Caco-2 (cell line): ENCODE data around the gene TRIB2. TPM values are rescaled to one million over a fixed set of nuclear protein-coding genes. Genes with fewer than 3 reads are reported as not detected.
A peak's percentile ranks its signal among the peaks of the same experiment; 100 is the strongest.

Source experiments
- Bru-seq: library from RNA; stranded (reverse); fragments of 400-500 nt; gene quantifications from one replicate; lab custom pipeline; 2021; lab: Mats Ljungman, UMichigan
- BruChase-seq, 2 experiments: library from RNA; stranded (reverse); fragments of 400-500 nt; gene quantifications; one replicate each; lab custom pipeline; 2021; lab: Mats Ljungman, UMichigan
- BruUV-seq: library from RNA; stranded (reverse); fragments of 400-500 nt; replicated peaks from 2 replicates; lab custom pipeline; 2021; lab: Mats Ljungman, UMichigan
- CTCF ChIA-PET: fragments of 300-600 bp; sonication (Branson Sonifier 250); formaldehyde crosslinking; loops from one replicate; lab custom pipeline; 2022; ENCODE audit warnings: antibody characterized with exemption; lab: Charles Lee
- POLR2A ChIA-PET: fragments of 300-600 bp; sonication (Branson Sonifier 250); formaldehyde crosslinking; loops from one replicate; lab custom pipeline; 2022; ENCODE audit warnings: antibody characterized with exemption; lab: Charles Lee
- DNase-seq, 2 experiments: peaks; one replicate each; pipeline versions ENCODE4 v3.0.0 to v3.0.0-alpha.2; 2020 to 2022
- H3K27me3 ChIP-seq: replicated peaks from 2 replicates; pipeline ENCODE4 v1.6.0; 2011; ENCODE audit warnings: low read length; ENCODE audit not compliant: control insufficient read depth, insufficient read depth
- H3K36me3 ChIP-seq: 2 replicates; pipeline ENCODE4 v1.5.1; 2011; ENCODE audit warnings: low read length; ENCODE audit not compliant: control insufficient read depth, insufficient read depth
- H3K4me1 ChIP-seq: fragments of 250-450 bp; sonication (Bioruptor Pico); 2 replicates; pipeline ENCODE4 v1.5.1; 2020; ENCODE audit warnings: mild to moderate bottlenecking
- H3K4me3 ChIP-seq: 2 replicates; pipeline ENCODE4 v1.5.1; 2011; ENCODE audit warnings: low read depth, mild to moderate bottlenecking, control low read depth, low read length
- H3K9me3 ChIP-seq: fragments of 250-450 bp; sonication (Bioruptor Pico); 2 replicates; pipeline ENCODE4 v1.5.1; 2020; ENCODE audit warnings: mild to moderate bottlenecking, moderate library complexity
- H3K27ac Mint-ChIP-seq: one replicate; pipeline ENCODE4 v1.8.0; 2022; ENCODE audit warnings: mixed read lengths; ENCODE audit not compliant: unreplicated experiment
- H3K27me3 Mint-ChIP-seq: one replicate; pipeline ENCODE4 v1.8.0; 2022; ENCODE audit warnings: mixed read lengths; ENCODE audit not compliant: insufficient read depth, unreplicated experiment
- H3K36me3 Mint-ChIP-seq: one replicate; pipeline ENCODE4 v1.8.0; 2022; ENCODE audit warnings: mild to moderate bottlenecking, mixed read lengths; ENCODE audit not compliant: insufficient read depth, unreplicated experiment
- H3K4me1 Mint-ChIP-seq: one replicate; pipeline ENCODE4 v1.8.0; 2022; ENCODE audit warnings: low read depth, mixed read lengths; ENCODE audit not compliant: unreplicated experiment
- H3K4me3 Mint-ChIP-seq: one replicate; pipeline ENCODE4 v1.8.0; 2022; ENCODE audit warnings: mild to moderate bottlenecking, moderate library complexity, mixed read lengths; ENCODE audit not compliant: unreplicated experiment
- H3K9me3 Mint-ChIP-seq: one replicate; pipeline ENCODE4 v1.8.0; 2022; ENCODE audit warnings: mixed read lengths; ENCODE audit not compliant: unreplicated experiment
- CTCF ChIP-seq, 2 experiments: fragments of 200-600 bp in 1 of 2; IDR thresholded peaks; 1 replicate in 1 of 2; 2 replicates in 1 of 2; pipeline versions ENCODE4 v1.5.1 to v1.8.0; 2011 to 2022; ENCODE audit warnings: antibody characterized with exemption in 1 of 2, control low read depth in 1 of 2, inconsistent platforms in 1 of 2, low read depth in 1 of 2, low read length in 1 of 2, mild to moderate bottlenecking in 1 of 2, moderate library complexity in 1 of 2; ENCODE audit not compliant: insufficient read depth in 1 of 2, severe bottlenecking in 1 of 2, unreplicated experiment in 1 of 2
- intact Hi-C: fragments of 100-400 bp; cut with micrococcal nuclease; formaldehyde crosslinking; loops from one replicate; pipeline ENCODE4 v1.10.0; 2022; ENCODE audit not compliant: unreplicated experiment
- long read RNA-seq: library from polyadenylated mRNA; stranded (forward); transcript quantifications from one replicate; pipeline ENCODE4 v2.0.0, GENCODE V29; 2022
- total RNA-seq: library from RNA; stranded (reverse); gene quantifications from 2 replicates; pipeline ENCODE4 v1.2.3, GENCODE V29; 2022

Gene TRIB2
- total RNA-seq (2.9 and 3.6 TPM in 2 replicates), Bru-seq, nascent RNA (percentile 36 among the genes with signal in this experiment), BruChase-seq, experiment 1, labeled RNA remaining after a 2-hour chase (percentile 41 among the genes with signal in this experiment), BruChase-seq, experiment 2, labeled RNA remaining after a 6-hour chase (percentile 35 among the genes with signal in this experiment)
- long read RNA-seq, full-length matches to known transcripts = 3 of 3 reads
- long read RNA-seq, partial matches to known transcripts = 0 of 3 reads
- long read RNA-seq, other reads (novel, unspliced or antisense) = 0 of 3 reads

GRCh38 chr2:12716282-12717190 lies at the start of gene TRIB2:
TRIB2 (plus strand) TSS chr2:12716936; CDS start chr2:12718308, 1,372 bp downstream.
- Histone ChIP-seq H3K4me3 (peak within 1 kb of the TSS; percentile 39), H3K4me1 (0 out of 2 replicates have a peak, but pooled peaks cover 5% of the 10 kb centered on the region), H3K36me3 (no peaks in the 10 kb centered on the region), H3K9me3 (no peaks in the 10 kb centered on the region), H3K27me3 (peaks cover 4% of the 10 kb centered on the region)
- DNase-seq = peak; percentile 60 to 71
- Mint-ChIP-seq H3K27ac (no peak within 1 kb of the TSS), H3K4me3 (peak within 1 kb of the TSS; percentile 71), H3K9me3 (no peaks in the 10 kb centered on the region), H3K4me1 (no peaks in the 10 kb centered on the region), H3K27me3 (peaks cover 25% of the 10 kb centered on the region), H3K36me3 (no peaks in the 10 kb centered on the region)
- intact Hi-C loops = loop anchor here (1.0 to 5.0 kb wide), 7 partner anchors 179 to 886 kb away; no protein-coding TSS in a partner anchor
- no peak for TF ChIP-seq CTCF (IDR thresholded peaks at IDR 0.05; ENCODE audit: insufficient read depth in 1 of 2, low read depth in 1 of 2, low read length in 1 of 2, severe bottlenecking in 1 of 2, unreplicated experiment in 1 of 2)
- CTCF ChIA-PET = interaction anchor here (0.5 to 3.2 kb wide), 9 partner anchors 8 to 1021 kb away, joined by 3 to 31 read pairs (median 4); no protein-coding TSS in a partner anchor
- POLR2A ChIA-PET = no interaction called here
- no TSS peak for BruUV-seq

- Mint-ChIP-seq H3K9me3 (no peaks in the 10 kb centered on the region), H3K4me1 (no peaks in the 10 kb centered on the region), H3K27me3 (peaks cover 7% of the 10 kb centered on the region), H3K36me3 (no peaks in the 10 kb centered on the region), H3K4me3 (no peak overlapping the region), H3K27ac (no peak overlapping the region)
- Histone ChIP-seq H3K27me3 (no peaks in the 10 kb centered on the region), H3K9me3 (peaks cover 7% of the 10 kb centered on the region), H3K36me3 (no peaks in the 10 kb centered on the region), H3K4me3 (no peak overlapping the region), H3K4me1 (no peaks in the 10 kb centered on the region)
- POLR2A ChIA-PET = no interaction called here
- intact Hi-C loops = no loop called here
- no peak for DNase-seq
- CTCF ChIA-PET = no interaction called here
- BruUV-seq = no TSS peak
- TF ChIP-seq CTCF (IDR thresholded peaks at IDR 0.05; ENCODE audit: insufficient read depth in 1 of 2, low read depth in 1 of 2, low read length in 1 of 2, severe bottlenecking in 1 of 2, unreplicated experiment in 1 of 2) = no peak
Measured at GRCh38 chr2:12669036-12669435, 47.7 kb upstream of the TRIB2 start.

- DNase-seq = no peak
- Histone ChIP-seq H3K4me3 (no peak overlapping the region), H3K27me3 (no peaks in the 10 kb centered on the region), H3K9me3 (no peaks in the 10 kb centered on the region; the same call in 1 of the 2 replicates), H3K4me1 (no peaks in the 10 kb centered on the region), H3K36me3 (no peaks in the 10 kb centered on the region)
- CTCF ChIA-PET = no interaction called here
- no peak for TF ChIP-seq CTCF (IDR thresholded peaks at IDR 0.05; ENCODE audit: insufficient read depth in 1 of 2, low read depth in 1 of 2, low read length in 1 of 2, severe bottlenecking in 1 of 2, unreplicated experiment in 1 of 2)
- Mint-ChIP-seq H3K4me3 (no peak overlapping the region), H3K9me3 (peaks cover 10% of the 10 kb centered on the region), H3K4me1 (no peaks in the 10 kb centered on the region), H3K27me3 (peaks cover 6% of the 10 kb centered on the region), H3K27ac (no peak overlapping the region), H3K36me3 (no peaks in the 10 kb centered on the region)
- BruUV-seq = no TSS peak
- POLR2A ChIA-PET = no interaction called here
- intact Hi-C loops = no loop called here
Measured at GRCh38 chr2:12672711-12673315, 43.9 kb upstream of the TRIB2 start.
